ENCODE results near the gene GPR137.

GPR137 gene

DNA sequence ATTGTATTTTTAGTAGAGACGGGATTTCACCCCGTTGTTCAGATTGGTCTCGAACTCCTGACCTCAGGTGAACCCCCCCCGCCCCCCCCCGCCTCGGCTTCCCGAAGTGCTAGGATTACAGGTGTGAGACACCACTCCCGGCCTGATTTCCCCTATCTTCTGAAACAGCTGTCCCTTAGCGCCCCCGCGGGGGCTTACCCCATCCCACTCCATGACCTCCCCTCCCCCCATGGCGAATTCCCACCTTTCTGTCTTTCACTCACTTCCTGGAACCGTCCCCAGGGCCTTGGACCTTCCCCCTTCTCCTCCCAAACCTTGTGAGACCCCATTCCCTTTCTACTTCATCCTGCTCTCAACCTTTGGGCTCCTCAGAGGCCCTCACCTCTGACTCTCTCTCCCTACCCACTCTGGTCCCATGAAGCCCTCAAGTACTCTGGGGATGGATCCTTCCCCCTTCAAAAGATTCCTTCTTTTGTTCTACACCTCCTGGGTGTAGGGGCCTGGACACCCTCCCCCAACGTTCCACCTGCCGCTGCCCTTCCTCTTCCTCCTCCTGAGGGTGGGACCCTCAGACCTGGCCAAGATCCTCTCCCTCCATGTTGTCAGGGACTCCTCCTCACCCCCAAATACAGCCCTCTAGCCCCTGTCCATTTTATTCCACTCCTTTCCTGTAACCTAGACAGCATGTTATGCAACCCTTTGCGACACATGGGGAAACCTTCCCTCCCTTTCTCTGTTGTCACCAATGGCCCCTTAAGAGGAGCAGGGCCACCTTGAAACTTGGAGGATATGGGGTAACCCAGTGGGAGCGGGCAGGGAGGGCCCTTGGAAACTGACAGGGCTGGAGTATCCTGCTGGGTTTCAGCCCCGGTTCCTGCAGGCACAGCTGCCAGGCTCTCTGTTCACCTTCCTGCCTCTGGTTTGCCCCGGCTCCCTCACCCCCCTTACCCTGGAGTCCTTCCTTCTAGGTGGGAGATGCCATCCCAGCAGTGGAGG, 33.4 kb downstream of the GPR137 start:
- Histone ChIP-seq H3K79me2 (ENCODE audit: insufficient read depth, low read length) (no peaks in the 10 kb centered on the region), H3F3A (ENCODE audit: insufficient read depth, low read length) (no peaks in the 10 kb centered on the region), H4K20me1 (ENCODE audit: insufficient read depth, low read length) (no peaks in the 10 kb centered on the region), H3K9me2 (ENCODE audit: low read depth, low read length) (no peaks in the 10 kb centered on the region), H3K4me3 (ENCODE audit: low read depth, low read length, poor library complexity, severe bottlenecking) (peak overlapping the region; percentile 89), H3K36me3 (ENCODE audit: insufficient read depth, low read length) (peaks cover 34% of the 10 kb centered on the region; the same call in 1 of the 2 replicates), H3K4me2 (ENCODE audit: low read length) (peak overlapping the region; percentile 73), H3K27ac (ENCODE audit: low read depth, low read length, poor library complexity, severe bottlenecking) (peak overlapping the region; percentile 94), H3K4me1 (ENCODE audit: insufficient read depth, low read length, severe bottlenecking) (peaks cover 18% of the 10 kb centered on the region), H3K27me3 (ENCODE audit: insufficient read depth, low read length) (no peaks in the 10 kb centered on the region), H2AFZ (ENCODE audit: low read length) (no peak overlapping the region), H3K9me3 (ENCODE audit: low read length) (no peaks in the 10 kb centered on the region), H3K9ac (ENCODE audit: low read length) (peak overlapping the region; percentile 91)
- TF ChIP-seq EZH2 (IDR thresholded peaks at IDR 0.05; ENCODE audit: borderline replicate concordance, low read length), result no peak
- TF ChIP-seq, protein P1, sequence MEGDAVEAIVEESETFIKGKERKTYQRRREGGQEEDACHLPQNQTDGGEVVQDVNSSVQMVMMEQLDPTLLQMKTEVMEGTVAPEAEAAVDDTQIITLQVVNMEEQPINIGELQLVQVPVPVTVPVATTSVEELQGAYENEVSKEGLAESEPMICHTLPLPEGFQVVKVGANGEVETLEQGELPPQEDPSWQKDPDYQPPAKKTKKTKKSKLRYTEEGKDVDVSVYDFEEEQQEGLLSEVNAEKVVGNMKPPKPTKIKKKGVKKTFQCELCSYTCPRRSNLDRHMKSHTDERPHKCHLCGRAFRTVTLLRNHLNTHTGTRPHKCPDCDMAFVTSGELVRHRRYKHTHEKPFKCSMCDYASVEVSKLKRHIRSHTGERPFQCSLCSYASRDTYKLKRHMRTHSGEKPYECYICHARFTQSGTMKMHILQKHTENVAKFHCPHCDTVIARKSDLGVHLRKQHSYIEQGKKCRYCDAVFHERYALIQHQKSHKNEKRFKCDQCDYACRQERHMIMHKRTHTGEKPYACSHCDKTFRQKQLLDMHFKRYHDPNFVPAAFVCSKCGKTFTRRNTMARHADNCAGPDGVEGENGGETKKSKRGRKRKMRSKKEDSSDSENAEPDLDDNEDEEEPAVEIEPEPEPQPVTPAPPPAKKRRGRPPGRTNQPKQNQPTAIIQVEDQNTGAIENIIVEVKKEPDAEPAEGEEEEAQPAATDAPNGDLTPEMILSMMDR (IDR thresholded peaks at IDR 0.05; ENCODE audit: low read length), result no peak

DNA sequence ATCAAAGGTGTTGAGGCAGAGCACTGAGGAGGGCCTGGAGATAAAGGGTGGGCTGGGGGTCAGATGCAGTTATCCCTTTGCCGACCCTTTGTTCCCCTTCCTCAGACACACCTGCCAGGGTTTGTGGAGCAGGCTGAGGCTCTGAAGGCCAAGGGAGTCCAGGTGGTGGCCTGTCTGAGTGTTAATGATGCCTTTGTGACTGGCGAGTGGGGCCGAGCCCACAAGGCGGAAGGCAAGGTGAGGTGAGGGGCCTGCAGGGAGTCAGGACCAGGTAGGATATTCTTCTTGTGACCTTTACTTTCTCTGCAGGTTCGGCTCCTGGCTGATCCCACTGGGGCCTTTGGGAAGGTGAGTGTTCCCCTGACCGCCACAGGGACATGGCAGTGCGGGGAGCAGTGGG, 34.9 kb downstream of the GPR137 start:
- TF ChIP-seq EZH2 (IDR thresholded peaks at IDR 0.05; ENCODE audit: borderline replicate concordance, low read length), result no peak
- TF ChIP-seq, protein P1 (IDR thresholded peaks at IDR 0.05; ENCODE audit: low read length), result no peak
- Histone ChIP-seq H3F3A (ENCODE audit: insufficient read depth, low read length) (no peaks in the 10 kb centered on the region), H4K20me1 (ENCODE audit: insufficient read depth, low read length) (no peaks in the 10 kb centered on the region), H3K4me2 (ENCODE audit: low read length) (no peak overlapping the region), H3K27me3 (ENCODE audit: insufficient read depth, low read length) (no peaks in the 10 kb centered on the region), H3K9me2 (ENCODE audit: low read depth, low read length) (no peaks in the 10 kb centered on the region), H3K4me1 (ENCODE audit: insufficient read depth, low read length, severe bottlenecking) (peaks cover 18% of the 10 kb centered on the region), H3K9ac (ENCODE audit: low read length) (no peak overlapping the region), H3K36me3 (ENCODE audit: insufficient read depth, low read length) (peaks cover 20% of the 10 kb centered on the region; the same call in 1 of the 2 replicates), H3K9me3 (ENCODE audit: low read length) (no peaks in the 10 kb centered on the region), H2AFZ (ENCODE audit: low read length) (no peak overlapping the region), H3K4me3 (ENCODE audit: low read depth, low read length, poor library complexity, severe bottlenecking) (no peak overlapping the region), H3K79me2 (ENCODE audit: insufficient read depth, low read length) (no peaks in the 10 kb centered on the region), H3K27ac (ENCODE audit: low read depth, low read length, poor library complexity, severe bottlenecking) (no peak overlapping the region)

DNA sequence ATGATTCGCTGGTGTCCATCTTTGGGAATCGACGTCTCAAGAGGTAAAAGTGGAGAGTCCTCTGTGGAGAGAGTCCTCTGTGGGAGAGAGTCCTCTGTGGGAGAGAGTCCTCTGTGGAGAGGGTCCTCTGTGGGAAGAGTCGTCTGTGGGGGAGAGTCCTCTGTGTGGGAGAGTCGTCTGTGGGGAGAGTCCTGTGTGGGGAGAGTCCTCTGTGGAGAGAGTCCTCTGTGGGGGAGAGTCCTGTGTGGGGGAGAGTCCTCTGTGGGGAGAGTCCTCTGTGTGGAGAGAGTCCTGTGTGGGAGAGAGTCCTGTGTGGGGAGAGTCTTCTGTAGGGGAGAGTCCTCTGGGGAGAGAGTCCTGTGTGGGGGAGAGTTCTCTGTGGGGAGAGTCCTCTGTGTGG, 35.4 kb downstream of the GPR137 start:
- H3K36me3 ChIP-seq (ENCODE audit: insufficient read depth, low read length), result peaks cover 16% of the 10 kb centered on the region; the same call in 1 of the 2 replicates
- H3K27me3 ChIP-seq (ENCODE audit: insufficient read depth, low read length), result no peaks in the 10 kb centered on the region
- H3K9me3 ChIP-seq (ENCODE audit: low read length), result no peaks in the 10 kb centered on the region
- H3K9ac ChIP-seq (ENCODE audit: low read length), result no peak overlapping the region
- TF ChIP-seq, protein P1 (IDR thresholded peaks at IDR 0.05; ENCODE audit: low read length), result no peak
- TF ChIP-seq EZH2 (IDR thresholded peaks at IDR 0.05; ENCODE audit: borderline replicate concordance, low read length), result no peak
- no peaks in the 10 kb centered on the region for H3K9me2 ChIP-seq (ENCODE audit: low read depth, low read length)
- no peaks in the 10 kb centered on the region for H4K20me1 ChIP-seq (ENCODE audit: insufficient read depth, low read length)
- H3K4me1 ChIP-seq (ENCODE audit: insufficient read depth, low read length, severe bottlenecking), result peaks cover 16% of the 10 kb centered on the region
- H3K79me2 ChIP-seq (ENCODE audit: insufficient read depth, low read length), result no peaks in the 10 kb centered on the region
- H3K27ac ChIP-seq (ENCODE audit: low read depth, low read length, poor library complexity, severe bottlenecking), result no peak overlapping the region
- H3K4me3 ChIP-seq (ENCODE audit: low read depth, low read length, poor library complexity, severe bottlenecking), result no peak overlapping the region
- H3F3A ChIP-seq (ENCODE audit: insufficient read depth, low read length), result no peaks in the 10 kb centered on the region
- H2AFZ ChIP-seq (ENCODE audit: low read length), result no peak overlapping the region
- no peak overlapping the region for H3K4me2 ChIP-seq (ENCODE audit: low read length)

Measured in OCI-LY1 (cell line).